A549 (cell line): ENCODE results near the gene PFN3.

Experiments used
- CBX2 ChIP-seq: fragments of 200-600 bp; sonication (generic); IDR thresholded peaks from 2 replicates; pipeline ENCODE4 v1.6.1; 2016; ENCODE audit warnings: low read depth, mild to moderate bottlenecking, borderline replicate concordance
- EP300 ChIP-seq, 2 experiments: fragments of >200 bp; sonication (Bioruptor Twin); formaldehyde crosslinking; IDR thresholded peaks; 2 replicates in 1 of 2; 3 replicates in 1 of 2; pipeline ENCODE4 v1.6.1; 2016 to 2017
- HEYL ChIP-seq: fragments of 250-450 bp; sonication (Bioruptor Pico); IDR thresholded peaks from 2 replicates; pipeline ENCODE4 v1.8.0; 2021; ENCODE audit warnings: mild to moderate bottlenecking, moderate library complexity
- KDM1A ChIP-seq: fragments of 200-600 bp; sonication (generic); IDR thresholded peaks from 2 replicates; pipeline ENCODE4 v1.6.1; 2016; ENCODE audit warnings: low read depth, mild to moderate bottlenecking
- MYC ChIP-seq: IDR thresholded peaks from 2 replicates; pipeline ENCODE4 v1.6.1; 2012; ENCODE audit warnings: mild to moderate bottlenecking, inconsistent platforms, low read length, improper control_type of control experiment, borderline replicate concordance
- NFE2L2 ChIP-seq: fragments of 150-350 bp; conservative IDR thresholded peaks from 2 replicates; pipeline ENCODE4 v1.6.1; 2014; ENCODE audit warnings: low read length
- NPAS2 ChIP-seq: fragments of 250-450 bp; sonication (Bioruptor Pico); IDR thresholded peaks from 2 replicates; pipeline ENCODE4 v1.8.0; 2022; ENCODE audit warnings: mild to moderate bottlenecking, moderate library complexity, borderline replicate concordance
- POLR2A ChIP-seq: IDR thresholded peaks from 2 replicates; pipeline ENCODE4 v1.6.1; 2012; ENCODE audit warnings: mild to moderate bottlenecking, low read length
- RFX5 ChIP-seq: fragments of 450-650 bp; IDR thresholded peaks from 2 replicates; pipeline ENCODE4 v1.7.1; 2014; ENCODE audit warnings: antibody characterized with exemption, mild to moderate bottlenecking, moderate library complexity
- TF ChIP-seq, protein P1 (sequence below): fragments of >200 bp; sonication (Bioruptor Twin); formaldehyde crosslinking; IDR thresholded peaks from 3 replicates; pipeline ENCODE4 v1.5.1; 2016
- TF ChIP-seq, protein P2 (sequence below): fragments of 450-650 bp; IDR thresholded peaks from 2 replicates; pipeline ENCODE4 v1.6.1; 2014; ENCODE audit warnings: antibody characterized with exemption
- TF ChIP-seq, protein P3 (sequence below): fragments of 200-600 bp; sonication (generic); IDR thresholded peaks from 2 replicates; pipeline ENCODE4 v1.6.1; 2016; ENCODE audit warnings: antibody characterized with exemption, mild to moderate bottlenecking, moderate library complexity
- TF ChIP-seq, protein P4 (sequence below): IDR thresholded peaks from 2 replicates; pipeline ENCODE4 v1.6.1; 2012

GRCh38 chr5:177363565-177363964, 36.9 kb downstream of the PFN3 start:
- TF ChIP-seq, protein P1, sequence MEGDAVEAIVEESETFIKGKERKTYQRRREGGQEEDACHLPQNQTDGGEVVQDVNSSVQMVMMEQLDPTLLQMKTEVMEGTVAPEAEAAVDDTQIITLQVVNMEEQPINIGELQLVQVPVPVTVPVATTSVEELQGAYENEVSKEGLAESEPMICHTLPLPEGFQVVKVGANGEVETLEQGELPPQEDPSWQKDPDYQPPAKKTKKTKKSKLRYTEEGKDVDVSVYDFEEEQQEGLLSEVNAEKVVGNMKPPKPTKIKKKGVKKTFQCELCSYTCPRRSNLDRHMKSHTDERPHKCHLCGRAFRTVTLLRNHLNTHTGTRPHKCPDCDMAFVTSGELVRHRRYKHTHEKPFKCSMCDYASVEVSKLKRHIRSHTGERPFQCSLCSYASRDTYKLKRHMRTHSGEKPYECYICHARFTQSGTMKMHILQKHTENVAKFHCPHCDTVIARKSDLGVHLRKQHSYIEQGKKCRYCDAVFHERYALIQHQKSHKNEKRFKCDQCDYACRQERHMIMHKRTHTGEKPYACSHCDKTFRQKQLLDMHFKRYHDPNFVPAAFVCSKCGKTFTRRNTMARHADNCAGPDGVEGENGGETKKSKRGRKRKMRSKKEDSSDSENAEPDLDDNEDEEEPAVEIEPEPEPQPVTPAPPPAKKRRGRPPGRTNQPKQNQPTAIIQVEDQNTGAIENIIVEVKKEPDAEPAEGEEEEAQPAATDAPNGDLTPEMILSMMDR: no peak
- TF ChIP-seq, protein P2, sequence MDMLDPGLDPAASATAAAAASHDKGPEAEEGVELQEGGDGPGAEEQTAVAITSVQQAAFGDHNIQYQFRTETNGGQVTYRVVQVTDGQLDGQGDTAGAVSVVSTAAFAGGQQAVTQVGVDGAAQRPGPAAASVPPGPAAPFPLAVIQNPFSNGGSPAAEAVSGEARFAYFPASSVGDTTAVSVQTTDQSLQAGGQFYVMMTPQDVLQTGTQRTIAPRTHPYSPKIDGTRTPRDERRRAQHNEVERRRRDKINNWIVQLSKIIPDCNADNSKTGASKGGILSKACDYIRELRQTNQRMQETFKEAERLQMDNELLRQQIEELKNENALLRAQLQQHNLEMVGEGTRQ: no peak
- TF ChIP-seq POLR2A: no peak
- no peak for TF ChIP-seq EP300 (IDR thresholded peaks at IDR 0.05)
- TF ChIP-seq, protein P3, sequence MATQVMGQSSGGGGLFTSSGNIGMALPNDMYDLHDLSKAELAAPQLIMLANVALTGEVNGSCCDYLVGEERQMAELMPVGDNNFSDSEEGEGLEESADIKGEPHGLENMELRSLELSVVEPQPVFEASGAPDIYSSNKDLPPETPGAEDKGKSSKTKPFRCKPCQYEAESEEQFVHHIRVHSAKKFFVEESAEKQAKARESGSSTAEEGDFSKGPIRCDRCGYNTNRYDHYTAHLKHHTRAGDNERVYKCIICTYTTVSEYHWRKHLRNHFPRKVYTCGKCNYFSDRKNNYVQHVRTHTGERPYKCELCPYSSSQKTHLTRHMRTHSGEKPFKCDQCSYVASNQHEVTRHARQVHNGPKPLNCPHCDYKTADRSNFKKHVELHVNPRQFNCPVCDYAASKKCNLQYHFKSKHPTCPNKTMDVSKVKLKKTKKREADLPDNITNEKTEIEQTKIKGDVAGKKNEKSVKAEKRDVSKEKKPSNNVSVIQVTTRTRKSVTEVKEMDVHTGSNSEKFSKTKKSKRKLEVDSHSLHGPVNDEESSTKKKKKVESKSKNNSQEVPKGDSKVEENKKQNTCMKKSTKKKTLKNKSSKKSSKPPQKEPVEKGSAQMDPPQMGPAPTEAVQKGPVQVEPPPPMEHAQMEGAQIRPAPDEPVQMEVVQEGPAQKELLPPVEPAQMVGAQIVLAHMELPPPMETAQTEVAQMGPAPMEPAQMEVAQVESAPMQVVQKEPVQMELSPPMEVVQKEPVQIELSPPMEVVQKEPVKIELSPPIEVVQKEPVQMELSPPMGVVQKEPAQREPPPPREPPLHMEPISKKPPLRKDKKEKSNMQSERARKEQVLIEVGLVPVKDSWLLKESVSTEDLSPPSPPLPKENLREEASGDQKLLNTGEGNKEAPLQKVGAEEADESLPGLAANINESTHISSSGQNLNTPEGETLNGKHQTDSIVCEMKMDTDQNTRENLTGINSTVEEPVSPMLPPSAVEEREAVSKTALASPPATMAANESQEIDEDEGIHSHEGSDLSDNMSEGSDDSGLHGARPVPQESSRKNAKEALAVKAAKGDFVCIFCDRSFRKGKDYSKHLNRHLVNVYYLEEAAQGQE: no peak
- no peak for TF ChIP-seq HEYL (CRISPR knock-in tag)
- TF ChIP-seq NPAS2 (CRISPR knock-in tag): no peak
- TF ChIP-seq MYC: no peak
- TF ChIP-seq NFE2L2: no peak
- no peak for TF ChIP-seq RFX5
- TF ChIP-seq, protein P4, sequence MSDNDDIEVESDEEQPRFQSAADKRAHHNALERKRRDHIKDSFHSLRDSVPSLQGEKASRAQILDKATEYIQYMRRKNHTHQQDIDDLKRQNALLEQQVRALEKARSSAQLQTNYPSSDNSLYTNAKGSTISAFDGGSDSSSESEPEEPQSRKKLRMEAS: no peak
- no peak for TF ChIP-seq CBX2
- TF ChIP-seq KDM1A: peak; percentile 98
